ENCODE results near the gene ALK.

DNA sequence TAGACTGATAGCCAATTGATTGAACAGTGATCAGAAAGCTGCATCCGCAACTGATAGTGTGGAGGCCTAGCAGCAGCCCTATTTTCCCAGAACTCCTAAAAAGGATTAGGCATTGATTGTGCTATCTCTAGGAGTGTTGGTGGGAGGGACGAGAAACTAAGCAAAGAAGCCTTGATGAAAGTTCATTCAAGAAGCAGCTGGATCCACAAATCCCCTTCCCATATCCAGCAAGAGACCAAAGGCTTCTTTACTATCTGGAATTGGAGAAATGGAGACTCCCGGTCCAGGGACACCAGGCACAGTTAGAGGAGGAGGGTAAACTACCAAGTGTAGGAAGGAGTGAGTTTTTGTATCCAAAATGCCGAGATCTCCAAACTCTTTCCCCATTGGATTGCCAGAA lies 151.5 kb downstream of the ALK start:
- TF ChIP-seq CTCF (IDR thresholded peaks at IDR 0.05; ENCODE audit: low read length) (no peak), EZH2 (IDR thresholded peaks at IDR 0.05; ENCODE audit: borderline replicate concordance, low read length) (no peak)
